ENCODE data around the gene RARRES1. TPM values are rescaled to one million over a fixed set of nuclear protein-coding genes. Genes with fewer than 3 reads are reported as not detected.

The RARRES1 gene
- total RNA-seq, 1 experiment from 2014 or later: 1.3 TPM

- Histone ChIP-seq H3K9me3 (ENCODE audit: control insufficient read depth, insufficient read depth, low read depth, low read length) (no peaks in the 10 kb centered on the region), H3K4me3 (ENCODE audit: low read depth in 2 of 2, low read length in 2 of 2) (no peak overlapping the region), H3K27ac (ENCODE audit: low read length) (no peak overlapping the region), H3K27me3 (ENCODE audit: control insufficient read depth, insufficient read depth, low read length) (no peaks in the 10 kb centered on the region), H3K36me3 (ENCODE audit: control insufficient read depth, insufficient read depth, low read length) (peaks cover 75% of the 10 kb centered on the region), H3K4me1 (ENCODE audit: control insufficient read depth, insufficient read depth, low read length) (peaks cover 9% of the 10 kb centered on the region)
- DNase-seq (ENCODE audit: low read depth, low spot score) (no peak), ATAC-seq (no peak)
- intact Hi-C loops (cut with micrococcal nuclease; ENCODE audit: unreplicated experiment): no loop called here
- TF ChIP-seq REST (IDR thresholded peaks at IDR 0.05; ENCODE audit: insufficient read depth in 1 of 2, low read depth in 2 of 2, low read length in 1 of 2) (no peak), POLR2AphosphoS5 (IDR thresholded peaks at IDR 0.05; ENCODE audit: low read depth, low read length) (no peak), SIN3A (IDR thresholded peaks at IDR 0.05; ENCODE audit: borderline replicate concordance, insufficient read depth, low read depth, low read length) (no peak), CTCF (IDR thresholded peaks at IDR 0.05) (no peak), TCF7L2 (IDR thresholded peaks at IDR 0.05; ENCODE audit: low read depth, low read length) (no peak)
- POLR2A ChIA-PET: no interaction called here
- CTCF ChIA-PET: interaction anchor here (0.6 kb wide), 1 partner anchor 77 kb away, joined by 5 read pairs; no protein-coding TSS in a partner anchor
- in situ Hi-C loops (cut with HindIII; ENCODE audit: low pct_unique_long_range_greater_than_20kb, low sequenced_read_pairs): no loop called here
- no TSS peak for BruUV-seq (replicated peaks)
Measured at GRCh38 chr3:158652463-158652862, 79.8 kb downstream of the RARRES1 start.

GRCh38 chr3:158651192-158651591, 81.1 kb downstream of the RARRES1 start:
- in situ Hi-C loops (cut with HindIII; ENCODE audit: low pct_unique_long_range_greater_than_20kb, low sequenced_read_pairs): no loop called here
- ChIA-PET POLR2A (interaction anchor here (0.6 kb wide), 1 partner anchor 398 kb away, joined by 3 read pairs; no protein-coding TSS in a partner anchor), CTCF (no interaction called here)
- intact Hi-C loops (cut with micrococcal nuclease; ENCODE audit: unreplicated experiment): no loop called here
- Histone ChIP-seq H3K4me3 (ENCODE audit: low read depth in 2 of 2, low read length in 2 of 2) (no peak overlapping the region), H3K4me1 (ENCODE audit: control insufficient read depth, insufficient read depth, low read length) (peaks cover 15% of the 10 kb centered on the region), H3K27me3 (ENCODE audit: control insufficient read depth, insufficient read depth, low read length) (no peaks in the 10 kb centered on the region), H3K9me3 (ENCODE audit: control insufficient read depth, insufficient read depth, low read depth, low read length) (no peaks in the 10 kb centered on the region), H3K27ac (ENCODE audit: low read length) (no peak overlapping the region), H3K36me3 (ENCODE audit: control insufficient read depth, insufficient read depth, low read length) (peaks cover 77% of the 10 kb centered on the region)
- TF ChIP-seq TCF7L2 (IDR thresholded peaks at IDR 0.05; ENCODE audit: low read depth, low read length): no peak
- no peak for TF ChIP-seq REST (IDR thresholded peaks at IDR 0.05; ENCODE audit: insufficient read depth in 1 of 2, low read depth in 2 of 2, low read length in 1 of 2)
- no peak for TF ChIP-seq CTCF (IDR thresholded peaks at IDR 0.05)
- TF ChIP-seq POLR2AphosphoS5 (IDR thresholded peaks at IDR 0.05; ENCODE audit: low read depth, low read length): no peak
- TF ChIP-seq SIN3A (IDR thresholded peaks at IDR 0.05; ENCODE audit: borderline replicate concordance, insufficient read depth, low read depth, low read length): no peak
- DNase-seq (ENCODE audit: low read depth, low spot score): no peak
- no TSS peak for BruUV-seq (replicated peaks)
- no peak for ATAC-seq
